SKM-1 (cell line): ENCODE data around the gene PLBD1.

Source experiments
- DNase-seq: peaks from one replicate; lab custom pipeline; 2025; ENCODE audit not compliant: unreplicated experiment; lab: John Stamatoyannopoulos, UW

The PLBD1 gene

GRCh38 chr12:14571779-14572178 lies 4.1 kb upstream of the PLBD1 start:
- DNase-seq, result no peak

- no peak for DNase-seq
Observed at GRCh38 chr12:14570231-14570630, 2.5 kb upstream of the PLBD1 start.

- DNase-seq, result no peak
Observed at GRCh38 chr12:14564336-14564959, 3.2 kb downstream of the PLBD1 start.

- no peak for DNase-seq
Observed at GRCh38 chr12:14563046-14563445, 4.6 kb downstream of the PLBD1 start.

- no peak for DNase-seq
Observed at GRCh38 chr12:14562279-14562678, 5.4 kb downstream of the PLBD1 start.

GRCh38 chr12:14561677-14562238 lies 5.9 kb downstream of the PLBD1 start:
- DNase-seq, result no peak

GRCh38 chr12:14560904-14561574 lies 6.6 kb downstream of the PLBD1 start:
- no peak for DNase-seq

- DNase-seq, result peak; percentile 27
Observed at GRCh38 chr12:14558473-14558959, 9.2 kb downstream of the PLBD1 start.

- DNase-seq, result no peak
Observed at GRCh38 chr12:14557966-14558365, 9.7 kb downstream of the PLBD1 start.

GRCh38 chr12:14554281-14555007 lies 13.2 kb downstream of the PLBD1 start:
- DNase-seq, result no peak

- no peak for DNase-seq
Observed at GRCh38 chr12:14548609-14549008, 19.1 kb downstream of the PLBD1 start.

- DNase-seq, result no peak
Observed at GRCh38 chr12:14547571-14547970, 20.1 kb downstream of the PLBD1 start.

- no peak for DNase-seq
Observed at GRCh38 chr12:14545144-14546124, 22.2 kb downstream of the PLBD1 start.

GRCh38 chr12:14540801-14541462 lies 26.8 kb downstream of the PLBD1 start:
- no peak for DNase-seq

GRCh38 chr12:14537088-14537487 lies 30.6 kb downstream of the PLBD1 start:
- DNase-seq, result no peak

GRCh38 chr12:14532152-14532551 lies 35.5 kb downstream of the PLBD1 start:
- DNase-seq, result no peak

- DNase-seq, result no peak
Observed at GRCh38 chr12:14525964-14526363, 41.7 kb downstream of the PLBD1 start.

GRCh38 chr12:14521822-14522221 lies 45.9 kb downstream of the PLBD1 start:
- DNase-seq, result no peak

- DNase-seq, result no peak
Observed at GRCh38 chr12:14514946-14515345, 52.7 kb downstream of the PLBD1 start.
